GM04503 (cell line): ENCODE measurements around the gene ZWINT.

Source experiments
- DNase-seq: peaks from one replicate; pipeline ENCODE4 v3.0.0-alpha.2; 2012; ENCODE audit warnings: low read depth

Gene ZWINT, protein sequence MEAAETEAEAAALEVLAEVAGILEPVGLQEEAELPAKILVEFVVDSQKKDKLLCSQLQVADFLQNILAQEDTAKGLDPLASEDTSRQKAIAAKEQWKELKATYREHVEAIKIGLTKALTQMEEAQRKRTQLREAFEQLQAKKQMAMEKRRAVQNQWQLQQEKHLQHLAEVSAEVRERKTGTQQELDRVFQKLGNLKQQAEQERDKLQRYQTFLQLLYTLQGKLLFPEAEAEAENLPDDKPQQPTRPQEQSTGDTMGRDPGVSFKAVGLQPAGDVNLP

DNA sequence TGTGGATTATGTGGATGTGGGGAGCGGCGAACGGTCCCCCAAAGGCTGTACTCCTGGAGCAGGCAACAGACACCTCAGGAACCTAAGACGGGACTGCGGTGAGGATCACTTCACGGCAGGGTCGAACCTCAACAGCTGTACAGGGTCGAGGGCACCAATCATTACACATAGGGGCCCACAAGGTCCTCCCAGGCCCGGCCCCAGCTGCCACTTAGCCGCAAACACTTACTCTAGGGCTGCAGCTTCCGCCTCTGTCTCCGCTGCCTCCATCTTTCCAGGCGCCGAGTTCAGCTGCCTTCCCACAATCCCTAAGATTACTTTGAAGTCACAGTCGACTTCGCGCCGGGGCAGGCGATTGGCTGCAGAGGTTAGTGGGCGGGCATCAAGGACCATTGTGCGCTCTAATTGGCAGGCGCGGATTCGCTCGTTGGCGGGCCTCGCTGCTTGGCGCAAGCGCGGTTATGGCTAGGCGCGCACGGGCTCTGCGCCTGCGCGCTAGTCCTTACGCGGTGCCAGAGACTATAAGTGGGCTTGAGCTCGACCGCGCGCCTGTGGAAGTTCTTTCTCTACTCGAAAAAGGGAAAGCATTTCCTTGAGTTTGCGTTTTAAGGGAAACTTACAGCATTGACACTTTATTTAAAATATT is at the start of gene ZWINT:
Gene ZWINT, minus strand, starts transcription at position 293 of the 646 bp plus-strand sequence. Its CDS starts 23 bp downstream, at position 270.
- DNase-seq, result peak; percentile 73

DNA sequence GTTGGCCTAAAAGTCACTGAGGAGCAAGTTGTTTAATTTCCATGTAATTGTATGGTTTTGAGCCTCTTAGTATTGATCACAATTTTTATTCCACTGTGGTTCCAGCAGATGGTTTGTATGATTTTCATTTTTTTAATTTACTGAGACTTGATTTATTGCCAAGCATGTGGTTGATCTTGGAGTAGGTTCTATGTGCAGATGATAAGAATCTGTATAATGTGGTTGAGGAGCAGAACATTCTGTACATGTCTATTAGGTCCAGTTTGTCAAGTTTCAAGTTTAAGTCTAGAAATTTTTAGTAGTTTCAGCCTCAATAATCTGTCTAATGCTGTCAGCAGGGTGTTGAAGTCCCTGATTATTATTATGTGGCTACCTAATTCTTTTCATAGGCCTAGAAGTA is 22.7 kb upstream of the ZWINT start:
- DNase-seq, result no peak

DNA sequence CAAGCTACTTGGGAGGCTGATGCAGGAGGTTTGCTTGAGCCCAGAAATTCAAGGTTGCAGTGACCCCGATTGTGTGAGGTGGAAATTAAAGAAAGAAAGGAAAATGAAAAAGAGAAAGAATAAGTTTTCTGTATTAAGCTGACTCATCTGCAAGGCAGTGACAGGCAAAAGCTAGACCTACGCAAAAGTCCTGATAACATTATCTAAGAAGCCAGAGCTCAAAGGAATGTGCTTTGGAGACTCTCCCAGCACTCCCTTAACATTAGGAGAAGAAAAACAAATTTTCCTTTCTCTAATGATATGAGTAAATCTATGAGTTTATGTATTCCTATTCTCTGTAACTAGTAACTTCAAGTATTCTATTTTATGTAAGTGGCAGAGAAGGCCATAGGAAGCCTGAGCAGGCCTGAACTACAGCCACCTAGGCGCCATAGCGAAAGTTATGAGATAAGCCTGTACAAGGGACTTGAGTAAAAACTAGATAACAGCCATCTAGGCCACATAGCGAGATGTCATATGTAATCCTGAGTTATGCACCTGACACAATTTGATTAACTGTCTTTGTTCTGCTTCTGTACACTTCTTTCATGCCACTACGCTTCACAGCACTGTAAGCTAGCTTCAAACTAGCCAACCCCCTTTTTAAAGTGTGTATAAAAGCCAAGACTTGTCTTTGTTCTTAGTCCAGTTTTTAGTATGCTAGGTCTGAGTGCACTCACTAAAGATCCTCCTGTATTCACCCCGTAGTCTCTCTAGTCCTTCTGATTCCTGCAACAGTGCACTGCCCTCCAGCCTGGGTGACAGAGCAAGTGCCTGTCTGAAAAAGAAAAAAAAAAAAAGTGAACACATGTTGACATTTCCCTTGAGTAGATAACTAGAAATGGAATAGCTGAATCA is 9.4 kb upstream of the ZWINT start:
- DNase-seq, result no peak

DNA sequence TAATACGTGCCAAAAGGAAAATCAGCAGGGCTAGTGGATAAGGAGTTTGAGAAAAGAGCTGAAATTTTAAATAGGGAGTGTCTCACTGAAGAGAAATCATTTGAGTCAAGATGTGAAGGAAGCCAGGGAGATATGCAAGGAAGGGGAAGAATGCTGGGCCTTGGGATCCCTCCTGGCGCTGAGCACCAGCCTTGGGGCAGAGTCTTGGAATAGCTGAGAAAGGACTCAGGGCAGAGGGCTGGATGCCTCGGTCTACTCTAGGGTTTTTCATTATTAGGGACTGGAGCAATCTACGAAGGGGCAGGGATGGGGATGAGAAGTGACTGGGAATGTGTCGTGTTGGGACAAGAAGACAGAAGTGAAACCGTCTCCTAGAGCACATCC is 484 bp downstream of the ZWINT start:
- no peak for DNase-seq

DNA sequence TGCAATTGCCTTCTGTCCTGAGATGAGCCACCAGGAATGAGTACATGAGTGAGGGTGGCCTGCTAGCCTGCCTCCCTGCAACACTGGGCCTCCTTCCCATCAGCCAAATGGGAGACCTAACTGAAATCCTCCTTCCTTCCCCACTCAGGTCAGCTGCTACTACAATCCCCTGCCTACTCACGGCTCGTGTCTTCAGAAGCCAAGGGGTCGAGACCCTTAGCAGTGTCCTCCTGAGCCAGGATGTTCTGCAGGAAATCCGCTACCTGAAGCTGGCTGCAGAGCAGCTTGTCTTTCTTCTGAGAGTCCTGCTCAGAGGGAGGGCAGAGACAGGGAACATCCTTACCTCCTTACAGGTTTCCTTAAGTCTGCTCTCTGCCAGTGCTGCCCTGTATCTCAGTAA is 1.2 kb downstream of the ZWINT start:
- no peak for DNase-seq

DNA sequence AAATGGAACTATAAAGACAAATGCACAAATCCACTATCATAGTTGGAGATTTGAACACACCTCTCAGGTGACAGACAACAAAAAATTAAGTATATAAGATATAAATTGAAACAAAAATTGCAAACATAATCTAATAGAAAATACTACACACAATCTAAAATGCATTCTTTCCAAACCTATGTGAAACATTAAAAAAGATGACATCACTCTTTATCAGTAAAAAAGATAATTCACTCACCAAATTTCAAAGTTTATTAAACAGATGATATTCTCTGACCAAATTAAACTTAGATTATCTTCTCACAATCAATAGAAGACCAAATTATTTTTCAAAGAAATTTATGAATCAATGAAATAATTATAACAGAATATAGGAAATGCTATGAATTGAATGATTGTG is 4.0 kb downstream of the ZWINT start:
- DNase-seq, result no peak

DNA sequence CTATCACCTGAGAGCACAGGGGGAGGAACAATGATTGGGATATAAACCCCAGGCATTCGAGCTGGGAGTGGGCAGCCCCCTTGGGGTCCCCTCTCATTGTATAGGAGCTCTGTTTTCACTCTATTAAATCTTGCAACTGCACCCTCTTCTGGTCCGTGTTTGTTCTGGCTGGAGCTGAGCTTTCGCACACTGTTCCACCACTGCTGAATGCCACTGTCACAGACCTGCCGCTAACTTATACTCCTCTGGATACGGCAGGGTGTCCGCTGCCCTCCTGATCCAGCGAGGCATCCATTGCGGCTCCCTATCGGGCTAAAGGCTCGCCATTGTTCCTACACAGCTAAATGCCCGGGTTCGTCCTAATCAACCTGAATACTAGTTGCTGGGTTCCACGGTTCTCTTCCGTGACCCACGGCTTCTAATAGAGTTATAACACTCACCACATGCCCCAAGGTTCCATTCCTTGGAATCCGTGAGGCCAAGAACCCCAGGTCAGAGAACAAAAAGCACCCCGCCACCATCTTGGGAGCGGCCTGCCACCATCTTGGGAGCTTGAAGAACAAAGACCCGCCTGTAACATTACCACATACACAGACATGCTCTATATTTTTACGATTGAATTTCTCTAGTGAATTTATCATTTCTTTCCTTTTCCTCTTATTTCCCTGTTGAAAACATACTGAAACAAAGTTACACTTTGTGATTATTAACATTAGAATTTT is 9.0 kb downstream of the ZWINT start:
- DNase-seq, result no peak

DNA sequence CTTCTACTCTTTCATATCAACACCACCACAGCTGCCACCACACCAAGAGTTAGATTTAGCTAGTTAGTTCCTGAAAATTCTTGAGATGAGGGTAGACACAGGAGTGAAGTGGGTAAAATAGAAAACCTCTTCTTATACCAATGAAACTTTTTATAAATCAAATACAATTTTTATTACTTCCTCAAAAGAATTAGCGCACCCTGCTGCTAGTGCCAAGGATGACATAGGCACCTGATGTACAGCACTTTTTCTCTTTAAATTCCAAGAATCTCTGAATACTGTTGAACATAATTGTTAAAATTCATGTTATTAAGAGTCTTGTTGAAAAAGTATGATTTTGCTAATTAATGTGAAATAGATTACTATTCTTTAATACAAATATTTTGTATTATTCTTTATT is 11.4 kb downstream of the ZWINT start:
- no peak for DNase-seq

DNA sequence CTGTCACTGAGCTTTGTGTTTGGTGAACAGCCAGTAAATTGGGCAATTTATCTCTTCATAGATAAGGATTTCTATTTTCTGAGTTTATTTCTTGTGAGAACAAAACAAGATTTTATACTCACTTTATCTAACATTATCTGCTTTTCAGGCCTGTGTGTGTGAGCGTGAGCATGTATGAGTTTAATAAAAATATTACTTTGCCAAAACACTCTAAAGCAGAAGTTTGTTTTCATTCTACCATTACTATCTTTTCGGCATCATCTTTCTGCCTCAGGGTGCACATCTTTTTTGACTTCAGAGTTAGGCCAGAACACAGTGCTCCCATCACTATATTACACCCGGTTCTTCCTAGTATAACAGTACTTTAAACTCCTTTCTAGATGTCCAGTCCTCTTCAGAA is 13.0 kb downstream of the ZWINT start:
- DNase-seq, result no peak

DNA sequence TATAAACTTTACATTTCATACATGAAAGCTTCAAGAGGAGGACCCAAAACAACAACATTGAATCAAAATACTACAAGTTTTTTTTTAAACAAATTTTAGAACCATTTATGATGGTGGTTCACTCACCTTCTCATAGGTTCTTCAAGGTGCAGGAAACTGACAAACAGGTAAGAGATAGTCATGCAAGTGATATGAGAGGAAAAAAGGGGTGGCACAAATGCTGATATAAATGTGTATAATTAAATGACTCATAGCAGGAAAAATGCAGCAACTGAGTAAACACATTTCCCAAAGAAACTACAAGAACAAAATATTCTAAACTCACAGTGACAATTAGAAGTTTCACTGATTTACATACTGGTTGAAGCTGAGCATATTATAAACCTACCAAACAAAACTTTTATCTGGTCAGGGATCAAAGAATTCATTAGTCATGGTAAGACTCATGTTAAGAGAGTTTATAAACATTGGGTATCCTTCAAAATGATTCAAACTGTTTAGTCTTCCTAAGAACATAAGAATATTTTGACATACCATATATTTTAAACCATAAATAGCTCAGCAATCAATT is 14.1 kb downstream of the ZWINT start:
- DNase-seq, result no peak

DNA sequence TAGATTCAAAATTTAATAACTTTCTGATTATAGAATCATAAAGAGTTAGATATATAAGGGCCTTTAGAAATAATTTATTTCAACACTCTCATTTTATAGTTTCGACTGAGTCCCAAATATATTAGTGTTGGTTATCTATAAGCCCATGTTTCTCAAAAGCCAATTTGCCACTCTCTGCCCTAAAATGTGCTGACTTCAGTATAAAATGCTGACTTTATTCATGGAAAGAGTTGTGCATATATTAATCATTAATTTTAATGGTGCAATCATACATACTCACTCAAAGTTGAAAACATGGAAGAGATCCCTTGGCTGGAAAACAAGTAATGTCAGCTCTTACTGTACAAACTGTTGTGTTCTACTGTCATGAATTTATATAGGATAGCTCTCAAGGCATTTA is 19.4 kb downstream of the ZWINT start:
- no peak for DNase-seq

DNA sequence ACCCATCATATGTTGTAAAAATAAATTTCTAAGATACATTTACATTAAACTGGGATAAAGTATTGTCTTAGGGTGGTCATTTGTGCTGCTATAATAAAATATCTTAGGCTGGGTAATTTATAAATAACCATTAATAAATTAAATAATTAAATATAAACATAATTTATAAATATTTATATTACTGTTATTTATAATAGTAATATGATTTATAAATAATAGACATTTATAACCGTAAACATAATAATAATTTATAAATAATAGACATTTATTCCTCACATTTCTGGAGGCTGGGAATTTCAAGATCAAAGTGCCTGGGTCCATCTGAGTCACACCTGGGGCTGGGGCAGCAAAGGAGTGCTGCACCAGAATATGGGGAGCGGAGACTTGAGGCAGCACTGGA is 31.1 kb downstream of the ZWINT start:
- DNase-seq, result no peak

DNA sequence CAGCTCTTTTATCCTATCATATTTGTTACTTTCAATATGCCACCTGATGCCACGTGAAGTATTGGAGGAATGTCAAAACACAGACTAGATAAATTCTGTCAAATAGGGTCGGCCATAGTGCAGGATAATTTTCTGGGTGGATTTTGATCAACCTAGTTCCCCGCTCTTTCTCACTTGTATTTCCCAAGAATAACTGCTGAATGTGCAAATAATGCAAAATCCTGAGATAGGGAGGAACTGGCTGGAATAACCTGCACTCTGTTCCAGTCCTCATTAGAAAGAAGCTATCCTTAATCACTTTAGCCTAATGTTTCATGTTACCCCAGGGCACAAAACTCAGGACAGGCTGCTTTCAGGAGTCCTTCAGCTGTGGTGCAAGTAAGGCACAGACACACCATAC is 33.9 kb downstream of the ZWINT start:
- DNase-seq, result no peak

DNA sequence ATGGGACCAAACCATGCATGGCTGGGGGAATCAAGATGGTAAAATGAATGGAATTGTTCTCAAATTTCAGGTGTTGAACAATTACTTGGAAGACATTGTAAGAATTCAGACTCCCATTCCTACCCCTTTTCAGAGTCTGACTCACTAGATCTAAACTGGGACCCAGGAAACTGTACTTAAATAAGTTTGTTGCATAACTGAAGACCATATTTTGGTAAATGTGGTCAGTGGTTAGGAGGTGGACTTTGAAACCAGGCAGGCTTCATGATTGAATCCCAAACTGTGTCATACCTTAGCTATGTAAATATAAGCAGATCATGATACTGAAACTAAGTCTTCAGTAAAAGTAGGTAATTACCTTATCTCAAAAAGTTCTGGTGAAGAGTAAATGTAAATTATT is 41.7 kb downstream of the ZWINT start:
- DNase-seq, result no peak

DNA sequence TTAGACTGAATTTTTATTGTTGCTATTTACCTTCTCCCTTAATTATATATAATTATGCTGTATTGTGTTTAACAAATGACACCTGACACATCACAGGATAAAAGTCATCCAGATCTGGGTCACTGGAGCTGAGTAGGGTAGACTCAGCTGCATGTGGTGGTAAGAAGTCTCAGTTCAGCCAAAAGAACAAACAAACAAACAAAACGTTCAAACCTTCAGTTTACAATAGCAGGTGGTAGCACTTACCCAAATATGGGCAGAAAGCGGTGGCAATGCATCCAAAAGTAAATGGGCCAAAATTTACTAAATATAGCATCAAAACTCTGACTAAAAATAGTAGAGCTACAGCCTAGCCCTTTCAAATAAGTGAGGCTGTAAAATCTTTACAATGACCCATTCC is 42.2 kb downstream of the ZWINT start:
- no peak for DNase-seq

DNA sequence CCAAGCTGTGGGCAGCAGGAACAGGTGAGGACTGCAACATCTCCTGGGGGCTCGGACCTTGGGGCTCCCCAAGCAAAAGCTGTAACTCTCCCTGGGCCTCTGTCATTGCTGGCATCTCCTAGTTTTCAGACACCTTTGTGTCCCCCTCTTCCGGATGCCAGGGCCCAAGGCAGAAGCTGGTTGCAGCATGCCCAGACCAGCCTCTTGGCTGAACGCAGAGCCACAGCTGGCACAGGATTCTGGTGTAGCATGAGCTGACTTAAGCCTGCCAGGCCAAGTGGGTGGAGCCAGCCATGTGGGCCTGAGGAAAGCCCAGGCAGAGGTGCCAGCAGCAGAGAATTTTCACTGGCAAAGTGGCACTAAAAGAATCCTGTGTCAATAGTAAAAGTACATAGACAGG is 43.5 kb downstream of the ZWINT start:
- no peak for DNase-seq

DNA sequence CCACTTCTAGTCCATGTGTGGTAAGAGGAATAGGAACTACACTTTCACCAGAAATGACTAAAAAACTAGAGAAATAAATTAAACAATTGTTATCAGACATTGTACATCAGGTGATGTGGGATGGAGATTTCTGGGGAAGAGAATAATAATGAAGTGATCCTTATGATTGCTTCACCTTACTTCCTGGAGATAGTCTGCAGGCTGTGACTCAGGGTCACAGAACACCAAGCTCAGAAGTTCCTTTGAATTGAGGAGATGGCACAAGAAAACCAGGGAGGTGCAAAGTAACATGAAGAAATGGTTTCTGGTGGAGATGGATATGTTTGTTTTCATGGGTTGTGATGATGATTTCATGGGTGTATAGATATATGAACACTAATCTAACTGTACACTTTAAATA is 44.5 kb downstream of the ZWINT start:
- DNase-seq, result no peak
